Heart left ventricle (tissue), 13 donors: ENCODE data around the gene COA4.

Source experiments
- CTCF ChIP-seq, 12 donors: fragments of 200-600 bp; sonication (generic) in 4 of 12; IDR thresholded peaks; one replicate each; pipeline versions ENCODE4 v1.5.0 to v1.8.0; 2018 to 2022; ENCODE audit warnings: antibody characterized with exemption in 12 of 12, mild to moderate bottlenecking in 5 of 12
- POLR2A ChIP-seq, 2 donors: fragments of 450-650 bp; IDR thresholded peaks; one replicate each; pipeline ENCODE4 v1.6.1; 2017; ENCODE audit warnings: antibody characterized with exemption in 2 of 2, mild to moderate bottlenecking in 2 of 2, moderate library complexity in 2 of 2
- donor health status: ischemic (EF 13 %, LVEDD 7.1; RV severe dilation, severe dysfunction).
- donor health status: DM: no; HTN: yes; CAD: no.
- donor health status: DM: no; HTN: no; CAD: no.
- donor health status: ischemic (EF 25% LVEDD 6.9; RV normal size, moderate dysfunction).
- donor health status: ischemic (EF 25% LVEDD 5.7; RV mildly dilated, moderate dysfunction).
- donor health status: ischemic (EF 35%, LVEDD 5.7; RV mildly dilated, moderate dysfunction).
- donor health status: nonischemic (EF 11% LVEDD 7.7; RV severe dilation, severe dysfunction).
- donor health status: DM: yes; HTN: yes; CAD: no.
- donor health status: PGD.
- donor health status: ischemic (EF 29% LVEDD 5.4; RV normal size, mild dysfunction).
- donor health status: nonischemic (EF 23%, LVEDD 6.1; RV moderate dilation, normal function).

GRCh38 chr11:73893041-73893440 is 16.4 kb upstream of the COA4 start:
- TF ChIP-seq CTCF (IDR thresholded peaks at IDR 0.05) (no peak), POLR2A (IDR thresholded peaks at IDR 0.05) (no peak)
